Measurements from ENCODE around the gene SPCS3.

DNA sequence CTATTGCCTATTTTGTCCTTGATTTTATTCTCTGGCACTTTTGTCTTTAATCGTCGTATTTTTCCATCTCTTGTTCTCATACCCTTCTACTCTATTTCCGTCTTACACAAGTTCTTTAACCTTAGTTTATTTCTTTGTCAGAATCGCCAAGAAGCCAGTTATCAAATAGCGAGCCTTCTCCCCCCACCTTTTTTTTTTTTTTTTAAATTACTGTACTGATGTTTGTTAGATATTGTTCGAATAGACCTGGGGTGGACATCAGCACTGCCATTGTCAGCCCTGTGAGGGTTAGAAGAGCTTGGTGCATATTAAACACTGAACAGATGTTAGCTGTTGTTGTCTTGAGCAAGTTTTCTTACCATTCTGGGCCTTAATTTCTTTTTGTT, 1.2 kb downstream of the SPCS3 start:
- TF ChIP-seq, protein P1, sequence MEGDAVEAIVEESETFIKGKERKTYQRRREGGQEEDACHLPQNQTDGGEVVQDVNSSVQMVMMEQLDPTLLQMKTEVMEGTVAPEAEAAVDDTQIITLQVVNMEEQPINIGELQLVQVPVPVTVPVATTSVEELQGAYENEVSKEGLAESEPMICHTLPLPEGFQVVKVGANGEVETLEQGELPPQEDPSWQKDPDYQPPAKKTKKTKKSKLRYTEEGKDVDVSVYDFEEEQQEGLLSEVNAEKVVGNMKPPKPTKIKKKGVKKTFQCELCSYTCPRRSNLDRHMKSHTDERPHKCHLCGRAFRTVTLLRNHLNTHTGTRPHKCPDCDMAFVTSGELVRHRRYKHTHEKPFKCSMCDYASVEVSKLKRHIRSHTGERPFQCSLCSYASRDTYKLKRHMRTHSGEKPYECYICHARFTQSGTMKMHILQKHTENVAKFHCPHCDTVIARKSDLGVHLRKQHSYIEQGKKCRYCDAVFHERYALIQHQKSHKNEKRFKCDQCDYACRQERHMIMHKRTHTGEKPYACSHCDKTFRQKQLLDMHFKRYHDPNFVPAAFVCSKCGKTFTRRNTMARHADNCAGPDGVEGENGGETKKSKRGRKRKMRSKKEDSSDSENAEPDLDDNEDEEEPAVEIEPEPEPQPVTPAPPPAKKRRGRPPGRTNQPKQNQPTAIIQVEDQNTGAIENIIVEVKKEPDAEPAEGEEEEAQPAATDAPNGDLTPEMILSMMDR (IDR thresholded peaks at IDR 0.05) = no peak
- TF ChIP-seq ZFX (IDR thresholded peaks at IDR 0.05; ENCODE audit: borderline replicate concordance) = no peak

Measured in 22Rv1 (cell line).